ENCODE measurements around the gene CREB1. TPM values are rescaled to one million over a fixed set of nuclear protein-coding genes. Genes with fewer than 3 reads are reported as not detected.

The CREB1 gene
- 10 to 100 TPM; 32.5 to 32.9 TPM for total RNA-seq

DNA sequence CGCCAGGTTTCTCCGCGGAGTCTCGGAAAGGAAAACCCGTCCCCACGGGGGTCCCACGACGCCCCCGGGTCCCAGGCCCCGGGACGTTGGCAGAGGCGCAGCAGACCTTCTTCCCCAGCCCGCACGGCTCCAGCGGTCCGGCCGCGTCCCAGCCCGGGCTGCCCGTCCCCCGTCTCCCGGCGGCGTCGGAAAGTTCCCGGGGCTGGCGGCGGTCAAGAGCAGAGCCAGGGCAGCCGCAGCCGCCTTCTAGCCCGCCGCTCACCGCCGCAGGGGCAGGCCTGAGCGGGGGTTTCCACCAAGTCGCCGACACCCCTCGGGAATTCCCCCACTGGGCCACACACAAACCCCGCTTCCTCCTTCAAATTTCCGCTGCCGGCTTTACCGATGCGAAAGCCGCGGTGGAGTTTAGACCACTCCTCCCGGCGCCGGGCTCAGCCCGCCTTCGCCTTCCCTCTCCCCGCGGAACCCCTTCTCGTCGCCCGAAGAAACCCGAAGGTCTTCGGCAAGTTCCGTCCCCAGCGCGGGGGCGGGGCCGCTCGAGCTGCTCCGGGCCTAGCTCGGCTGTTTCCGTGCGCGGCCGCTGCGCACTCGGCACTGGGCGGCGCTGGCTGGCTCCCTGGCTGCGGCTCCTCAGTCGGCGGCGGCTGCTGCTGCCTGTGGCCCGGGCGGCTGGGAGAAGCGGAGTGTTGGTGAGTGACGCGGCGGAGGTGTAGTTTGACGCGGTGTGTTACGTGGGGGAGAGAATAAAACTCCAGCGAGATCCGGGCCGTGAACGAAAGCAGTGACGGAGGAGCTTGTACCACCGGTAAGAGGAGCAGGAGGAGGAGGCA lies at the start of gene CREB1:
Gene CREB1 (plus strand): TSS at position 633 of the 830 bp plus-strand sequence. CDS start 25,674 bp downstream, outside the sequence.
- peak within 1 kb of the TSS; percentile 84 to 88 for H3K4me3 ChIP-seq
- H3K4me1 ChIP-seq = peaks cover 0 to 41% of the 10 kb centered on the region in 2 donors
- no peaks in the 10 kb centered on the region for H3K36me3 ChIP-seq
- H3K27ac ChIP-seq = peak within 1 kb of the TSS; percentile 98 to 99
- no peaks in the 10 kb centered on the region for H3K27me3 ChIP-seq
- peak; percentile 98 for DNase-seq (ENCODE audit: low spot score)
- TF ChIP-seq, protein P1, sequence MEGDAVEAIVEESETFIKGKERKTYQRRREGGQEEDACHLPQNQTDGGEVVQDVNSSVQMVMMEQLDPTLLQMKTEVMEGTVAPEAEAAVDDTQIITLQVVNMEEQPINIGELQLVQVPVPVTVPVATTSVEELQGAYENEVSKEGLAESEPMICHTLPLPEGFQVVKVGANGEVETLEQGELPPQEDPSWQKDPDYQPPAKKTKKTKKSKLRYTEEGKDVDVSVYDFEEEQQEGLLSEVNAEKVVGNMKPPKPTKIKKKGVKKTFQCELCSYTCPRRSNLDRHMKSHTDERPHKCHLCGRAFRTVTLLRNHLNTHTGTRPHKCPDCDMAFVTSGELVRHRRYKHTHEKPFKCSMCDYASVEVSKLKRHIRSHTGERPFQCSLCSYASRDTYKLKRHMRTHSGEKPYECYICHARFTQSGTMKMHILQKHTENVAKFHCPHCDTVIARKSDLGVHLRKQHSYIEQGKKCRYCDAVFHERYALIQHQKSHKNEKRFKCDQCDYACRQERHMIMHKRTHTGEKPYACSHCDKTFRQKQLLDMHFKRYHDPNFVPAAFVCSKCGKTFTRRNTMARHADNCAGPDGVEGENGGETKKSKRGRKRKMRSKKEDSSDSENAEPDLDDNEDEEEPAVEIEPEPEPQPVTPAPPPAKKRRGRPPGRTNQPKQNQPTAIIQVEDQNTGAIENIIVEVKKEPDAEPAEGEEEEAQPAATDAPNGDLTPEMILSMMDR (IDR thresholded peaks at IDR 0.05) = peak in 1 of 2 donors; percentile 26
- H3K9me3 ChIP-seq = no peaks in the 10 kb centered on the region

- H3K4me1 ChIP-seq = peaks cover 0 to 7% of the 10 kb centered on the region in 2 donors
- H3K27me3 ChIP-seq = no peaks in the 10 kb centered on the region
- TF ChIP-seq, protein P1 (IDR thresholded peaks at IDR 0.05) = no peak
- no peak for DNase-seq (ENCODE audit: low spot score)
- H3K9me3 ChIP-seq = no peaks in the 10 kb centered on the region
- no peak overlapping the region for H3K4me3 ChIP-seq
- no peaks in the 10 kb centered on the region for H3K36me3 ChIP-seq
- peak overlapping the region in 1 of 2 donors; percentile 82 for H3K27ac ChIP-seq
Observed at GRCh38 chr2:207480521-207481040, 49.2 kb upstream of the CREB1 start.

- TF ChIP-seq, protein P1 (IDR thresholded peaks at IDR 0.05) = no peak
- Histone ChIP-seq H3K4me3 (no peak overlapping the region), H3K4me1 (peaks cover 0 to 7% of the 10 kb centered on the region in 2 donors), H3K27ac (peak overlapping the region in 1 of 2 donors; percentile 82), H3K36me3 (no peaks in the 10 kb centered on the region), H3K27me3 (no peaks in the 10 kb centered on the region), H3K9me3 (no peaks in the 10 kb centered on the region)
- no peak for DNase-seq (ENCODE audit: low spot score)
Observed at GRCh38 chr2:207481924-207482323, 47.8 kb upstream of the CREB1 start.

DNA sequence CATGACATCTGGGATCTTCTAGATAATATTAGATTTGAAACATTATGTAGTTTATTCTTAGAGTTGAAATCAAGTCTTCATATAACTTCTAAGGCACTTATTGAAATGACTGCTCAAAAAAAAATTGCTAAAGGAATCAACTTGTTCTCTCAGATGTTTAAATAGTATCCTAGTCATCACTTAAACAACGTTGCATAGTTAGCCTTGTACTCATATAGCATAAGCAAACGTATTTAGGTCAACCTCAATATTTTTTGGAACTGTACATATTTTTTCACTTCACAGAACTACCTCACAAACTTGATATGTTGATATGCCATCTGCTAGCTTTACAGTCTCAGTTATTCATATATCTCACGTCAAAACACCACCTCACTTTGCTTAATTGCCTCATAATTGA lies 47.1 kb upstream of the CREB1 start:
- Histone ChIP-seq H3K4me1 (peaks cover 0 to 8% of the 10 kb centered on the region in 2 donors), H3K27ac (peak overlapping the region; percentile 5 to 82), H3K4me3 (no peak overlapping the region), H3K9me3 (no peaks in the 10 kb centered on the region), H3K27me3 (no peaks in the 10 kb centered on the region), H3K36me3 (no peaks in the 10 kb centered on the region)
- no peak for DNase-seq (ENCODE audit: low spot score)
- TF ChIP-seq, protein P1 (IDR thresholded peaks at IDR 0.05) = no peak

DNA sequence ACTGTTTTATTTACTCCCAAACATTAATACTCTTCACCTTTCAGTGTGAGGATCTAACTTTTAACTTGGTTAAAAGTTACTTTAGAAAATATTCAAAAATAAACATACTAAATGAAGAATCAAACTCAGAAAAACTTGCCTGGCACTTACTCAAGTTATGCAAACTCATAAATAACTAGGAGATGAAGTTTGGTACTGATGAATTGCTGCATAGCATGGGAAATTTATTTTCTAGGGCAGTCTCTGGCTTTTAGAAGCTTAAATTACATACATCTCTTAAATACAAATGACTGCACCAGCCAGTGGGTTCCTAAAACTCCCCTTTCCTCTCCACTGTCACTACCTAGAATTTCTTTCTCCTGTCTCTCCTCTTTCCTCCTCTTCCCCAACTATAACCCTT lies 46.7 kb upstream of the CREB1 start:
- no peak for DNase-seq (ENCODE audit: low spot score)
- H3K4me1 ChIP-seq = peaks cover 0 to 12% of the 10 kb centered on the region in 2 donors
- H3K27ac ChIP-seq = peak overlapping the region; percentile 5 to 82
- no peaks in the 10 kb centered on the region for H3K36me3 ChIP-seq
- TF ChIP-seq, protein P1 (IDR thresholded peaks at IDR 0.05) = no peak
- no peaks in the 10 kb centered on the region for H3K9me3 ChIP-seq
- no peak overlapping the region for H3K4me3 ChIP-seq
- H3K27me3 ChIP-seq = no peaks in the 10 kb centered on the region

Measured in right atrium auricular region (tissue), 2 donors.